Limb (tissue), 2 donors: ENCODE data around the gene SGCE.

Source experiments
- DNase-seq, 2 donors: peaks; one replicate each; pipeline ENCODE4 v3.0.0-alpha.2; 2016; ENCODE audit errors: extremely low spot score in 2 of 2

Gene SGCE

GRCh38 chr7:94623820-94624219 is 32.1 kb downstream of the SGCE start:
- DNase-seq: no peak

- no peak for DNase-seq
Measured at GRCh38 chr7:94621120-94621519, 34.8 kb downstream of the SGCE start.

- DNase-seq: peak in 1 of 2 donors; percentile 68
Measured at GRCh38 chr7:94620703-94621118, 35.2 kb downstream of the SGCE start.

GRCh38 chr7:94618126-94618525 is 37.8 kb downstream of the SGCE start:
- DNase-seq: no peak

- DNase-seq: no peak
Measured at GRCh38 chr7:94616855-94617254, 39.1 kb downstream of the SGCE start.

- DNase-seq: no peak
Measured at GRCh38 chr7:94615666-94616065, 40.3 kb downstream of the SGCE start.

GRCh38 chr7:94612661-94613060 is 43.3 kb downstream of the SGCE start:
- no peak for DNase-seq

- no peak for DNase-seq
Measured at GRCh38 chr7:94612253-94612652, 43.7 kb downstream of the SGCE start.

- no peak for DNase-seq
Measured at GRCh38 chr7:94609561-94609960, 46.4 kb downstream of the SGCE start.

GRCh38 chr7:94605031-94605430 is 50.9 kb downstream of the SGCE start:
- DNase-seq: no peak

GRCh38 chr7:94602181-94602580 is 53.8 kb downstream of the SGCE start:
- no peak for DNase-seq

GRCh38 chr7:94600267-94600666 is 55.7 kb downstream of the SGCE start:
- DNase-seq: no peak

GRCh38 chr7:94595717-94596116 is 60.2 kb downstream of the SGCE start:
- no peak for DNase-seq

GRCh38 chr7:94594882-94595281 is 61.1 kb downstream of the SGCE start:
- no peak for DNase-seq

GRCh38 chr7:94591176-94591575 is 64.8 kb downstream of the SGCE start:
- no peak for DNase-seq

GRCh38 chr7:94590526-94591162 is 65.3 kb downstream of the SGCE start:
- no peak for DNase-seq

GRCh38 chr7:94588075-94588474 is 67.9 kb downstream of the SGCE start:
- no peak for DNase-seq

- DNase-seq: no peak
Measured at GRCh38 chr7:94584113-94584512, 71.8 kb downstream of the SGCE start.

GRCh38 chr7:94580601-94581000 is 75.3 kb downstream of the SGCE start:
- DNase-seq: no peak

- no peak for DNase-seq
Measured at GRCh38 chr7:94579470-94579869, 76.5 kb downstream of the SGCE start.

- no peak for DNase-seq
Measured at GRCh38 chr7:94578614-94579013, 77.3 kb downstream of the SGCE start.

GRCh38 chr7:94577357-94577756 is 78.6 kb downstream of the SGCE start:
- no peak for DNase-seq

GRCh38 chr7:94576316-94576715 is 79.6 kb downstream of the SGCE start:
- no peak for DNase-seq

GRCh38 chr7:94575646-94576045 is 80.3 kb downstream of the SGCE start:
- DNase-seq: no peak
